Activated effector memory CD4-positive, alpha-beta T cell treated with anti-CD3 and anti-CD28 coated beads, Interleukin-2, amount 50 U/mL, for 16 hours (primary cell): Measurements from ENCODE around the gene MAD1L1.
"Not testable (repeated sequence)": the region's sequence is repeated elsewhere in the genome, so short reads cannot be mapped to it uniquely, and the experiment has no call there.

ENCODE experiments used
- DNase-seq: peaks from one replicate; pipeline ENCODE4 v3.0.0-alpha.2; 2020

MAD1L1 gene

GRCh38 chr7:1931951-1932270 lies 300.8 kb downstream of the MAD1L1 start:
- DNase-seq = no peak

- DNase-seq = no peak
Observed at GRCh38 chr7:1931256-1931950, 301.3 kb downstream of the MAD1L1 start.

- DNase-seq = no peak
Observed at GRCh38 chr7:1930381-1931065, 302.2 kb downstream of the MAD1L1 start.

- DNase-seq = not testable (repeated sequence)
Observed at GRCh38 chr7:1929349-1929925, 303.3 kb downstream of the MAD1L1 start.

- no peak for DNase-seq
Observed at GRCh38 chr7:1928645-1929348, 303.9 kb downstream of the MAD1L1 start.

- DNase-seq = no peak
Observed at GRCh38 chr7:1927937-1928644, 304.7 kb downstream of the MAD1L1 start.

- DNase-seq = no peak
Observed at GRCh38 chr7:1926908-1927306, 305.8 kb downstream of the MAD1L1 start.

- DNase-seq = no peak
Observed at GRCh38 chr7:1925973-1926907, 306.5 kb downstream of the MAD1L1 start.

- DNase-seq = no peak
Observed at GRCh38 chr7:1925349-1925748, 307.4 kb downstream of the MAD1L1 start.

GRCh38 chr7:1924258-1924817 lies 308.4 kb downstream of the MAD1L1 start:
- DNase-seq = no peak

GRCh38 chr7:1923409-1924257 lies 309.1 kb downstream of the MAD1L1 start:
- DNase-seq = no peak

GRCh38 chr7:1922870-1923236 lies 309.9 kb downstream of the MAD1L1 start:
- DNase-seq = no peak

GRCh38 chr7:1922071-1922869 lies 310.5 kb downstream of the MAD1L1 start:
- peak; percentile 84 for DNase-seq

- no peak for DNase-seq
Observed at GRCh38 chr7:1920881-1921280, 311.9 kb downstream of the MAD1L1 start.

- peak; percentile 77 for DNase-seq
Observed at GRCh38 chr7:1920266-1920681, 312.5 kb downstream of the MAD1L1 start.

- no peak for DNase-seq
Observed at GRCh38 chr7:1919539-1920265, 313.0 kb downstream of the MAD1L1 start.

- DNase-seq = no peak
Observed at GRCh38 chr7:1918881-1919525, 313.7 kb downstream of the MAD1L1 start.

GRCh38 chr7:1918063-1918645 lies 314.6 kb downstream of the MAD1L1 start:
- DNase-seq = no peak
